Kidney (tissue), 14 donors: ENCODE measurements around the gene HRAS. TPM values are rescaled to one million over a fixed set of nuclear protein-coding genes. Genes with fewer than 3 reads are reported as not detected.
A peak's percentile ranks its signal among the peaks of the same experiment; 100 is the strongest.

Experiments used
- DNase-seq, 5 donors: peaks; one replicate each; pipeline ENCODE4 v3.0.0-alpha.2; 2013 to 2020
- FAIRE-seq: peaks from 2 replicates; lab custom pipeline; 2012; peaks lifted over from hg19 to GRCh38; lab: Jason Lieb, UNC
- H3K27ac ChIP-seq, 2 donors: one replicate each; pipeline ENCODE4 v1.7.0; 2013; ENCODE audit warnings: low read depth in 2 of 2, low read length in 2 of 2, inconsistent platforms in 1 of 2
- H3K27me3 ChIP-seq: one replicate; pipeline ENCODE4 v1.7.1; 2013; ENCODE audit warnings: low read length, inconsistent platforms; ENCODE audit not compliant: control insufficient read depth, insufficient read depth
- H3K36me3 ChIP-seq, 3 donors: one replicate each; pipeline versions ENCODE4 v1.7.0 to v1.7.1; 2013; ENCODE audit warnings: low read length in 3 of 3, control low read depth in 1 of 3, inconsistent platforms in 1 of 3; ENCODE audit not compliant: insufficient read depth in 3 of 3, control insufficient read depth in 2 of 3
- H3K4me1 ChIP-seq, 3 donors: one replicate each; pipeline versions ENCODE4 v1.7.0 to v1.7.1; 2013; ENCODE audit warnings: low read length in 3 of 3, inconsistent platforms in 1 of 3, low read depth in 1 of 3; ENCODE audit not compliant: control insufficient read depth in 2 of 3, insufficient read depth in 2 of 3
- H3K4me3 ChIP-seq, 3 donors: one replicate each; pipeline versions ENCODE4 v1.7.0 to v1.8.1; 2013; ENCODE audit warnings: low read length in 3 of 3, control low read depth in 1 of 3, inconsistent platforms in 1 of 3
- H3K9ac ChIP-seq, 3 donors: one replicate each; pipeline versions ENCODE4 v1.7.0 to v1.7.1; 2013; ENCODE audit warnings: low read length in 3 of 3, control low read depth in 1 of 3, inconsistent platforms in 1 of 3
- H3K9me3 ChIP-seq, 3 donors: one replicate each; pipeline versions ENCODE4 v1.7.0 to v1.7.1; 2013; ENCODE audit warnings: low read length in 3 of 3, control low read depth in 1 of 3, inconsistent platforms in 1 of 3; ENCODE audit not compliant: control insufficient read depth in 2 of 3, insufficient read depth in 1 of 3
- intact Hi-C: fragments of 100-400 bp; cut with DNase I; formaldehyde crosslinking; loops from one replicate; pipeline ENCODE4 v1.11.1; 2022
- polyA plus RNA-seq: library from polyadenylated mRNA; stranded (reverse); fragments of 350-450 nt; fragmentation: Illumina TruSeq; extraction: RNeasy Lipid Tissue Mini Kit (QIAGEN cat#74804); gene quantifications from one replicate; pipeline ENCODE4 v1.2.3, GENCODE V29; 2014; ENCODE audit warnings: low read depth, low replicate concordance; ENCODE audit not compliant: insufficient read depth
- total RNA-seq: library from RNA; stranded (reverse); fragmentation: NEBNext Ultra II Directional; extraction: Animal tissue kit (Norgen Biotek cat#: 25700); gene quantifications from one replicate; pipeline ENCODE4 v1.2.1, GENCODE V29; 2021
- TF ChIP-seq, protein P1 (sequence below): IDR thresholded peaks from 3 replicates; pipeline ENCODE4 v1.5.1; 2012; ENCODE audit warnings: mild to moderate bottlenecking, moderate library complexity, borderline replicate concordance; ENCODE audit not compliant: insufficient read depth; ENCODE audit errors: extremely low read depth
- donor health status: control.
- donor health status: control.
- donor health status: control.
- donor health status: control.
- donor health status: control.
- donor health status: DM: yes; HTN: yes; CAD: no.
- donor health status: Normal renal cell carcinoma (clear cell type).

HRAS gene
- total and polyA plus RNA-seq, 2 donors from 2014 or later = 66.1 to 100 TPM

DNA sequence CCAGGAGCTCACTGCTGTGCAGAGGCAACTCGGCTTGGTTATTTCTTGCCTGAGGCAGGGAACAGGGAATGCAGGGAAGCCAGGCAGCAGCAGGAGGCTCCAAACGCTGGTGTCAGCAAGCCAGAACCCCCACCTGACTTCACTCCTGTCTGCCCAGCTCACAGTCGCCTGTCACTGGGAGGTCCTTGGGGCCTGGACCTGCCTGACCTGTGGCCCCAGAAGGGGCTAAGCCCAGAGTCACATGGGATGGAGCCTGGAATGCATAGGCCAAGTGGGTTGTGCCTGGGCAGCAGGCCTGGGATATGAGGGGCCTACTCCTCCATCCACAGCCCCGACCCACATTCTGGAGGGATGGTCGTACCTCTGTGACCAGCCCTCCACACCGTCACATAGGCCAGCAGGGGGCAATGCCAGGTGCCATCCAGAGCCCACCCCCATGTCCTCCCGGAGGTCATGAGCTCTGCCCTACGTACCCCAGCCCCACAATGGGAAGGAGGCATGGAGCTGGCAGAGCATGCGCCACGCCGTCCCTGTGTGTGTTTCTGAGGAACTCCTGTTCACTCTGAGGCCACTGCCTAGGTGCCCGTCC lies 30.6 kb upstream of the HRAS start:
- H3K4me1 ChIP-seq = peaks cover 0 to 36% (median 5%) of the 10 kb centered on the region in 3 donors
- H3K27ac ChIP-seq = peak overlapping the region in 1 of 2 donors; percentile 22

DNA sequence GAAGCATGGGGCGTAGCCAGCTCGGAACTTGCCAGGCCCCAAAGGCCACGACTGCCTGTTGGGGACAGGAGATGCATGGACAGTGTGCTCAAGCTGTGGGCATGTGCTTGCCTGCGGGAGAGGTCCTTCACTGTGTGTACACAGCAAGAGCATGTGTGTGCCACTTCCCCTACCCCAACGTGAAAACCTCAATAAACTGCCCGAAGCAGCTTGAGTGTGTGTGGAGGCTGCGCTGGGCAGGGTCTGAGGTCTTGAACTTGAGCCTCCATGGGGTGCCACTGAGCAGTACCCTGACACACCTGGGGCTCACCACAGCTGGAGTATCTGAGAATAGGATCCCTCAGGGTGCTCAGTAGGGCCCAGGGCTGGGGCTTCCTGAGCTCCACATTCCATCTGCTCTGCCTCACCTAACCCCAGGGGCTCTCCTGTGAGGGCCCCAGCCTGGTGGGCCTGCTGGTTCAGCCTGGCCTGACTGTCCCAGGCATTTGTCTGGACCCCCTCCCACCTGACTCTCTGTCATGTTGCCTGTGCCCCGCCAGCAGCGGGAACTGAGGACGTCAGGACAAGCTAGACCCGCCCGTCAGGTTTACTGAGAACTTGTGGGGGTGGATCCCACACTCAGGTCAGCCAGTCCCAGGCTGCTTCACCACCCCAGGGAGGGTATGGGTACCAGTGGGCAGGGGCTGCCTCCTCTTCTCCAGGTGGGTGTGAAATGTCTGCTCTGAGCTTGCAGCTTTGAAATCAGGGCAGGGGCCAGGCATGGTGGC lies 28.6 kb upstream of the HRAS start:
- DNase-seq = peak in 1 of 5 donors; percentile 65
- TF ChIP-seq, protein P1, sequence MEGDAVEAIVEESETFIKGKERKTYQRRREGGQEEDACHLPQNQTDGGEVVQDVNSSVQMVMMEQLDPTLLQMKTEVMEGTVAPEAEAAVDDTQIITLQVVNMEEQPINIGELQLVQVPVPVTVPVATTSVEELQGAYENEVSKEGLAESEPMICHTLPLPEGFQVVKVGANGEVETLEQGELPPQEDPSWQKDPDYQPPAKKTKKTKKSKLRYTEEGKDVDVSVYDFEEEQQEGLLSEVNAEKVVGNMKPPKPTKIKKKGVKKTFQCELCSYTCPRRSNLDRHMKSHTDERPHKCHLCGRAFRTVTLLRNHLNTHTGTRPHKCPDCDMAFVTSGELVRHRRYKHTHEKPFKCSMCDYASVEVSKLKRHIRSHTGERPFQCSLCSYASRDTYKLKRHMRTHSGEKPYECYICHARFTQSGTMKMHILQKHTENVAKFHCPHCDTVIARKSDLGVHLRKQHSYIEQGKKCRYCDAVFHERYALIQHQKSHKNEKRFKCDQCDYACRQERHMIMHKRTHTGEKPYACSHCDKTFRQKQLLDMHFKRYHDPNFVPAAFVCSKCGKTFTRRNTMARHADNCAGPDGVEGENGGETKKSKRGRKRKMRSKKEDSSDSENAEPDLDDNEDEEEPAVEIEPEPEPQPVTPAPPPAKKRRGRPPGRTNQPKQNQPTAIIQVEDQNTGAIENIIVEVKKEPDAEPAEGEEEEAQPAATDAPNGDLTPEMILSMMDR = no peak
- no peak overlapping the region for H3K9ac ChIP-seq
- FAIRE-seq = no peak
- no peaks in the 10 kb centered on the region for H3K9me3 ChIP-seq
- intact Hi-C loops = no loop called here
- H3K4me1 ChIP-seq = peaks cover 0 to 42% (median 9%) of the 10 kb centered on the region in 3 donors
- peaks cover 0 to 4% (median 0%) of the 10 kb centered on the region in 3 donors for H3K36me3 ChIP-seq
- no peaks in the 10 kb centered on the region for H3K27me3 ChIP-seq
- no peak overlapping the region for H3K27ac ChIP-seq
- no peak overlapping the region for H3K4me3 ChIP-seq

More for the DNA sequence above, 30.6 kb upstream of the HRAS start:
- no peak overlapping the region for H3K4me3 ChIP-seq
- peak in 1 of 5 donors; percentile 75 for DNase-seq
- peak overlapping the region in 1 of 3 donors; percentile 34 for H3K9ac ChIP-seq
- intact Hi-C loops = no loop called here
- no peaks in the 10 kb centered on the region for H3K27me3 ChIP-seq
- no peak for FAIRE-seq
- peaks cover 0 to 4% (median 0%) of the 10 kb centered on the region in 3 donors for H3K36me3 ChIP-seq
- H3K9me3 ChIP-seq = no peaks in the 10 kb centered on the region
- TF ChIP-seq, protein P1 = no peak

DNA sequence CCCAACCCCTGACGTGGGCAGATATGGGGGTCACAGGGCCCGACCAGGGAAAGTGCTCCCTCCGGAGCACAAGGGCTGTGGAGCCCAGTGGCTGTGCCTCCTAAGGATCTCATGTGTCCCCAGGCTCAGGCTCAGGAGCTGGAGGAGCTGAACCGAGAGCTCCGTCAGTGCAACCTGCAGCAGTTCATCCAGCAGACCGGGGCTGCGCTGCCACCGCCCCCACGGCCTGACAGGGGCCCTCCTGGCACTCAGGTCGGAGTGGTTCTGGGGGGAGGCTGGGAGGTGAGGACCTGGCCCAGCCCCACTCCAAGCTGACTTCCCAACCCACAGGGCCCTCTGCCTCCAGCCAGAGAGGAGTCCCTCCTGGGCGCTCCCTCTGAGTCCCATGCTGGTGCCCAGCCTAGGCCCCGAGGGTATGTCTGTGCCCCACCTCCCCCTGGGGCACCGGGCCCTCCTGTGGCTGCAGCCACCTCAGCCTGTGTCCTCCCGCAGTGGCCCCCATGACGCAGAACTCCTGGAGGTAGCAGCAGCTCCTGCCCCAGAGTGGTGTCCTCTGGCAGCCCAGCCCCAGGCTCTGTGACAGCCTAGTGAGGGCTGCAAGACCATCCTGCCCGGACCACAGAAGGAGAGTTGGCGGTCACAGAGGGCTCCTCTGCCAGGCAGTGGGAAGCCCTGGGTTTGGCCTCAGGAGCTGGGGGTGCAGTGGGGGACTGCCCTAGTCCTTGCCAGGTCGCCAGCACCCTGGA lies 27.9 kb upstream of the HRAS start:
- intact Hi-C loops = no loop called here
- peaks cover 0 to 43% (median 8%) of the 10 kb centered on the region in 3 donors for H3K4me1 ChIP-seq
- H3K9me3 ChIP-seq = no peaks in the 10 kb centered on the region
- H3K9ac ChIP-seq = no peak overlapping the region
- DNase-seq (peak in 1 of 5 donors; percentile 70), FAIRE-seq (no peak)
- H3K4me3 ChIP-seq = no peak overlapping the region
- H3K27me3 ChIP-seq = no peaks in the 10 kb centered on the region
- TF ChIP-seq, protein P1 = no peak
- no peak overlapping the region for H3K27ac ChIP-seq
- peaks cover 0 to 4% (median 0%) of the 10 kb centered on the region in 3 donors for H3K36me3 ChIP-seq
